Anterior cingulate cortex (tissue), 58 donors: ENCODE data around the gene SHANK3.
A peak's percentile ranks its signal among the peaks of the same experiment; 100 is the strongest.
"Not testable (repeated sequence)": the region's sequence is repeated elsewhere in the genome, so short reads cannot be mapped to it uniquely, and the experiment has no call there.

Source experiments
- DNase-seq, 58 donors: peaks; one replicate each; lab custom pipeline; 2025; lab: John Stamatoyannopoulos, UW

The SHANK3 gene

DNA sequence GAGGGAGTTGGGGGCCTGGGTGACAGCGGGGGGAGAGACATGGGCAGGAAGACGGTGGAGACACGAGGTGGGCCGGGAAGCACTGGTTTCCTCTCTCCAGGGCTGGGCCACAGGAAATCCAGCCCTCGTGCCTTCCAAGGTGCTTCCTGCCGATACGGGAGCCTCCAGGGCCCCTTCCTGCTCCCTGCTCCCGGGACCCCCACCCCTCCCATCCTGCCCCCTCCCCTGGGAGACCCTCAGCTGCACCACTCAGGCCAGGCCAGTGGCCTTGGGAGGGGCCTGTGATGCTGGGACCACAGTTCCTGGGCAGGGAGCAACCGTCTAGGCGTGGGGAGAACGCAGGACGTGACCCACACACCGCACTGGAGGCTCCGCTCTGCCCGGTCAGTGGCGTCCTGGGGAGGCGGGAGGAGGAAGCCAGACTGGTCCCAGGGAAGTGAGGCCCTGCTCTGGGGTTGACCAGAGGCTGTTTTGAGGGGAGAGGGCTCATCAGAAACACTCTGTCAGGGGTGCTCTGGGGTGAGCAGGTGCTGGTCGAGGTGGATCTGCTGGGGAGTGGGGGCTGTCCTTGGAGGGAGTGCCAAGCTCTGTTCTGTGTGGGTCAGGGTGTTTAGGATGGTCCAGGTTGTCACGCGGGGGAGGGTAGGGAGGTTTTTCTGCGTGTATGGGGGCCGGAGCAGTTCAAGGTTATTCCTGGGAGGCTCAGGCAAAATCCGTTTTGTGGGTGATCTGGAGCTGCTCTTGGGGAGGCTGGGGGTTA is at the start of gene SHANK3:
Gene SHANK3, plus strand, starts transcription at position 353 of the 760 bp plus-strand sequence.
- no peak for DNase-seq

DNA sequence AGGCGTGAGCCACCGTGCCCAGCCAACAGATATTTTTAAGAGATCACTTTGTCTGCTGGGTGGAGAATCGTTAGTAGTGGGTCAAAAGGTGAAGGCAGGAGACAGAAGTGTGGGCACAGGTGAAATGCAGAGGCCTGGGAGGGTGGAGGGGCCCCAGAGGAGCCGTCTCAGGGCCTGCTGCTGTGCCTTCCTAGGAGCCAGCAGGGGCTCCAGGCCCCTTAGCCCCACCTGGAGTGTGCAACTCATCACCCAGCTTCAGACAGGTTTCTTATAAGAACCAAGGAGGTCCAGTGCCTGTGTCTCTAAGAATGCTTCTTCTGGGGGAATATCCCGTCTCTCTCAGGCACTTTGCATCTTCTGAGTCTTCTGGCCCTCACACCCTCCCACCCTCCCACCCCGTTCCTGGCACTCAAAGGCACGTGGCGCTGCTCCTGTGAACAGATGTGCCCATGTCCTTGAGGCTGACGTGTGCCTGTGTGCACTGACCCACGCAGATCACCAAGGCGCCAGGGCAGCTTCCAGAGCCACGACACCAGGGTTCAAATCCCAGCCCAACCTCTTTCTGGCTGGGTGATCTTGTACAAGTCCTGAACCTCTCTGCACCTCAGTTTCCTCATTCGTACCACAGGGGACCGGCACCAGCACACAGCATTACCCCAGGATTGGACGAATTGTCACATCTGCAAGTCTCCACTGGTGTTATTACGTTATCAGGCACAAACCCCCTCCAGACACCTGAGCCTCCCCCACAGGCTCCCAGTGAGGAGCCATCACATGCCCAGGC is 48.1 kb upstream of the SHANK3 start:
- DNase-seq, result no peak

DNA sequence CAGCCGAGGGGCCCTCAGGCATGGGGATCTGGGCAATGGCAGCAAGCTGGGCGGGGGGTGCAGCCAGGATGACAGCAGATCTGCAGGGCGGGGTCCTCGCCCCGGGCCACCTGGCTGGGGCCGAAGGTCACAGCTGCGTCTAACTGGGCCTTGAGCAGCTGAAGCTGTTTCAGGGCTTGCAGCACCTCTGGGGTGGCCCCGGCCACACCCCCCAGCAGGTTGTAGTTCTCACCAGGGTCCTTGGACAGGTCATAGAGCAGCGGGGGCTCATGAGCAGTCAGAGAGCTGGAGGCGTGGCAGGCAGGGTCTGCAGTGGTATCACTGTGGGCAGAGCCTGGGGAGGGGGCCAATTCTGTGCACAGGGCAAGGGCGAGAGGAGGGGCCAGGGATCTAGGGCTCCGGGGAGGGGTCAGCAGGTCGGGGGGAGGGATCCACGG is 47.5 kb upstream of the SHANK3 start:
- no peak for DNase-seq

DNA sequence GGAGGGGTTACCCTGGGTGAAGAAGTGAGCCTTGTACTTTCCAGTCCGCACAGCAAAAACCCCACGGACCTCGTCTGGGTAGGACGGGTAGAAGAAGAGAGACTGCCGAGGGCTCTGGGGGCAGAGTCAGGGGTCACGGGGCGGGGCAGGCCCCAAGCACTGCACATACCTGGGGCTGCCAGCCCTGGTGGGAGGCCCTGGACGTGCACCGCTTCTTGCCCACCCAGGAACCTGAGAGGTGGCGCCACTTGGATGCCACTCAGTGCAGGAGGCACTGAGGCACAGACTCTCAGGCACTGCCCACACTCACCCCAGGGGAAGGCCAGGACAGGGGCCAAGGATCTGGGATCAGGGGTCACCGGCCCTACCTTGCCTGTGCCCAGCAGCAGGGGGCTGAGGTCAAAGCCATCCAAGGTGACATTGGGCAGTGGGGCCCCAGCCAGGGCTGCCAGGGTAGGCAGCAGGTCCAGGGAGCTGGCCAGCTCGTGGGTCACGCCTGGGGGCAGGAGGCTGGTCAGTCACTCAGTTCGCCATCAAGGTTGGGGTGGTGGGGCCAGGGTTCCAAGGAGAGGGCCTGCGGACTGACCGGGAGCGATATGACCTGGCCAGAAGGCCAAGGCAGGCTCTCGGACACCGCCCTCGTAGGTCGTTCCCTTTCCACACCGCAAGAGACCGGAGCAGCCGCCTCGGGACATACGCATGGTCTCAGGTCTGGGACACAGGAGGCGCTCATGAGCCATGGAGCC is 46.9 kb upstream of the SHANK3 start:
- DNase-seq, result no peak

DNA sequence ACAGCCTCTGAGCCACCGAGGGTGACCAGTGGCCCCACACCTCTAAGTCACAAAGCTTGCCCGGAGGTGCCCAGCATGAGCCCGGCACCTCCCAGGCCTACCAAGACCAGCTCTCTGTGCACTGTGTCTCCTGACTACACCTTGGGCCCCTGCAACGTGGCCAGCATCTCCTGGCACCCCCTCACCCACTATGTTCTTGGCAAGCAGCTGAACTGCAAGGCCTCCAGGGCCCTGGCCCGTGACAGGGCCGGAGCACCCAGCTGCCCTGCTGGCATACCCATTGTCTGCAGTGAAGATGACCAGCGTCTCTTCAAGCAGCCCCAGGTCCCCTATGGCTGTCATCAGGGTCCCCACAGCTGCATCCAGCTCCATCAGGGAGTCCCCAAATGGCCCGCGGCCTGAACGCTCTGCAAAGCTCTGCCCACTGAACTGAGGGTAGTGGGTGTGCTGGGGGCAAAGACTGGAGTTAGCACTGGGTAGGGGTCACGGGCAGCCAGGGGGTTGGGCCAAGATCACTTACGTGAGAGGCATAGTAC is 46.2 kb upstream of the SHANK3 start:
- no peak for DNase-seq

DNA sequence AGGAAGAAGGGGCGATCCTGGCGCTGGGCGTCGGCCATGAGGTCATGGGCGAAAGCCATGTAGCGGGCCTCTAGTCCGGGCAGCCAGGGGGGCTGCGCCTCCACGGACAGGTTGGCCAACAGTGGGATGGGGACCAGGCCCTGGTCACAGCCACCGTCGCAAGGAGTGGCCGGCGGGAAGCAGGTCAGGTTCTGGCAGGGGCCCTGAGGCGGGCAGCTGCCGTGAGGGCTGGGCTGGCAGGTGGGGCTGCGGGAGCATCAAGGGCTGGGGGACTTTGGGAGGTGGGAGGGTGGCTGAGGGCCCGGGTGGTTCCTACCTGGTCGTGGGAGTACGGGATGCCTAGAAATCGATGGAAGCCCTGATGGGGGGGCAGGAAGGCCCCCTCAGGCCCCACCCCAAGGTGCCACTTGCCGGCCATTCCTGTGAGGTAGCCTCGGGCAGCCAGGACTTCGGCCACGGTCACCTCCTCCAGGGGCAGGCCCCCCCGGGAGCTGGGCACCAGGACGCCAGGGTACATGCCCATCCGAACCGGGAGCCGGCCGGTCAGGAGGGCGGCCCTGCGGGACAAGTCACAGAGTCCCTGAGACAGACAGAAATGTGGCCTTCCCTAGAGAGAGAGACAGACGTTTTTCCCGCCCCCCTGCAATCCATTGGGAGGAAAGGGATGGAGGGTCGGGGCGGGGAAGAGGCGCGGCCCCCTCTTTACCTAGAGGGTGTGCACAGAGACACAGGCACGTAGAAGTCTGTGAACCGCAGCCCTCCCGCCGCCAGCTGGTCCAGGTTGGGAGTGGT is 45.6 kb upstream of the SHANK3 start:
- no peak for DNase-seq

DNA sequence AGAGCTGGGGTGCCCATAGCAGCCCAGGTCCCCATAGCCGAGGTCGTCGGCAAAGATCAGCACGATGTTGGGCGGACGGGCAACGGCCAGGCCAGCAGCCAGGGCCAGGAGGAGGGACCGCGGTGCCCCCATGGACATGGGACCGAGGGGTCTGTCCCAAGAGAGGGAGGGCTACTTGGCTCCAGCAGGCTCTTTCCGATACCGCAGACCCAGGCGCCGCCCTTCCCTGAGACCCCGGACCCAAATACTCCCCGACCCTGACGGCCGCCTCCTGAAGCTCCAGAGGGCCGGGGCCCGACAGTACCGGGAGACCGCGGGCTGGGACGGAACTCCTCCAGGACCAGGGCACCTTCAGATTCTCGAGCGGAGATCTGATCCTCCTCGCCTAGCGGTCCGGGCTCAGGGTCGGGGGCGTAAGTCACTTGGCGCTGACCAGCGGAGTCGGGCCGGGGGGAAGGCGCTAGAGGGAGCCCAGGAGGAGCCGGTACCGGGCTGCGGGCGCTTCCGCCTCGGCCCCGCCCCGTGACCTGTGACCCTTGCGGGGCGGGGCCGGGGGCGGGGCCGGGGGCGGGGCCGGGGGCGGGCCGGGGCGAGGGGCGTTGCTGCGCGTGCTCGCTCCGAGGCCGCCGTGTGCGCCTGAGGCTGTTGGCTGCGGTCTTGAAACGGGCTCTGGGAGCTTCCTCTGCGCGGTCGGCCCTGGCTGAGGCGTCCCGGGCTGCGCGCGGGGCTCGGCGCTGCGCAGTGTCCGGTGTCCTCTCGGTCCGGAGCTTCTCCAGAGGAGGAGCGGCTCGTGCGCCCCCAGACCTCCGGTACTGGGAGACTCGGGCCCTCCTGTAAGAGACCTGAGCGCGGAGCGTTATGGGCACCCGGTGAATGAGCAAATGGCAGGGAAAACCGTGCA is 44.7 kb upstream of the SHANK3 start, which contains the start of gene ARSA:
Gene ARSA, minus strand, starts transcription at position 511 of the 901 bp plus-strand sequence. Its CDS starts 373 bp downstream, at position 138.
- peak in 54 of 58 donors; percentile 44 to 89 (median 77) for DNase-seq

DNA sequence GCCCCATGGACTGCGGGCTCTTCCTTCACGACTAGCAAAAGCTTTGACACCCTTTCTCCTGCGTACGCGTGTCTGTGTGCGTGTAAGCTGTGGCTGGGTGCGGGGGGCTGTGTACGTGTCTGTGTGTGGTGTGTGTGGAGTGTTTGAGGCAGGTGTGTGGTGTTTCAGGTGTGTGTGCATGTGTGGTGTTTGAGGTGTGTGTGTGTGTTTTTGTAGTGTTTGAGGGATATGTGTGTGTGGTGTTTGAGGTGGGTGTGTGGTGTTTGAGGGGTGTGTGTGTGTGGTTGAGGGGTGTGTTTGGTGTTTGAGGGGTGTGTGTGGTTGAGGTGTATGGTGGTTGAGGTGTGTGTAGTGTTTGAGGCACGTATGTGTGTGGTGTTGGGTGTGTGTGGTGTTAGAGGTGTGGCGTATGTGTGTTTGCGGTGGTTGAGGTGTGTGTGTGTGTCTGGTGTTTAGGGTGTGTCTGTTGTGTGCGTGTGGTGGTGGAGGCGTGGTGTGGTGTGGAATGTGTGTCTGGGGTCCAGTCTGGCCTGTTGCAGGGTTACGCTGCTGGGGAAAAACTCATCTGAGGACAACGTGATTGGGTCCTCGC is 44.0 kb upstream of the SHANK3 start:
- DNase-seq, result no peak

DNA sequence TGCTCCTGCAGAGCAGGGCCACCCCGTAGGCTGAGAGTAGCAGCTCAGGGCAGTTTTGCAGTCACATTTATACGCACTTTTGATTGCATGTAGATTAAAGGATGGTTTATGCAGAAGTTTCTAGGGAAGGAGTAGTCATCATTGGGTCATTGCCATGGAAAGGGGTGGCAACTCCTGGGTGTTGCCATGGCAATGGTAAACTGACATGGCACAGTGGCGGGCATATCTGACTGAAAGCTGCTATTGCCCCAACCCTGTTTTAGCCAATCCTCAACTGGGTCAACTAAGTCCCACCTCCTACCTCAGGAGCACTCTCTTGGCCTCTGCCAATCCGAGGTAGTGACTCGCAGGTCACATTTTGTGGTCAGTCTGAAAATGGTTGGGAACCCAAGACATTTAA is 42.2 kb upstream of the SHANK3 start:
- no peak for DNase-seq

DNA sequence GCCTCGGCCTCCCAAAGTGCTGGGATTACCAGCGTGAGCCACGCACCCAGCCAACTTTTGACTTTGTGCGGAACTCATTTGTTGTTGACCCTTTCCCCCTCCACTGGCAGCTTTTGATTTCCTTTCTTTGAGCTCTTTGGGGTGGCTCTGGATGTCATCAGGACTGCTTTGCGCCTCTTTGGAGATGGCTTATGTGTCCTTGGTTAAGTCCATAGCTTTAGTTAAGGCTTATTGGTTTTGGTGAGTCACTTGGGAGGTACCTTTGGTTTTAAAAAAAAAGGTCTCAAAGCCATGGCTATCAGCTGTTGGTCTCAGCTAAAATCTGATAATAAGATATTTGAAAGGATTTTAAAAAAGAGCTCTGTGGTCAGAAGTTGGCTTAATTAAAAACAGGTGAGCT is 39.5 kb upstream of the SHANK3 start:
- DNase-seq, result no peak

DNA sequence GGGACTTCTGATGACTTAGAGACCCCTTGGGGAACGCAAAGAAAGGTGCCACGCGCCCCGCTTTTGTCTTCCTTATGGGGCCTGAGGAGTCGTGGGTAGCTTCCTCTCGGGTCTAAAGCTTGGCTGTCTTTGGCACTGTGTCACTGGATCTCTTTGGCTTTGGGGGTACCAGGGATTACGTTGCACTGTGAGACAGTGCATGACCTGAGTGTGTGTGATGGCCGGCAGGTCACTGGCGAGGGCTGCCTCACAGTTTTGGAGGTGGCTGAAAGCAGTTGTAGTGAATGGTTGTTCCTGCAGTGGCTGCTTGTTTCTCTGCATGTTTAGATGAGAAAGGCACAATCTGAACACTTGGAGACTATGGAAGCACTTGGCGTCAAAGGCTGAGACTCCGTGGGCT is 38.9 kb upstream of the SHANK3 start:
- no peak for DNase-seq

DNA sequence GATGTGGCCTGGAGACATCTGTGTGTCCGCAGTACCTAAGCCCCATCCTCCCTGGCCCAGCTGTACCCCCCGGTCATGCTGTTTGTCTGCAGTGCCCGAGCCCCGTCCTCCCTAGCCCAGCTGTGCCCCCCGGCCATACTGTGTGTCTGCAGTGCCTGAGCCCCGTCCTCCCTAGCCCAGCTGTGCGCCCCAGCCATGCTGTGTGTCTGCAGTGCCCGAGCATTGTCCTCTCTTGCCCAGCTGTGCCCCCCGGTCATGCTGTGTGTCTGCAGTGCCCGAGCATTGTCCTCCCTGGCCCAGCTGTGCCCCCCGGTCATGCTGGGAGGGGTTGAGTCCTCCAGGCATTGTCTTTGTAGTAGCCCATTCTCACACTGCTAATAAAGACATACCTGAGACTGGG is 37.0 kb upstream of the SHANK3 start:
- no peak for DNase-seq

DNA sequence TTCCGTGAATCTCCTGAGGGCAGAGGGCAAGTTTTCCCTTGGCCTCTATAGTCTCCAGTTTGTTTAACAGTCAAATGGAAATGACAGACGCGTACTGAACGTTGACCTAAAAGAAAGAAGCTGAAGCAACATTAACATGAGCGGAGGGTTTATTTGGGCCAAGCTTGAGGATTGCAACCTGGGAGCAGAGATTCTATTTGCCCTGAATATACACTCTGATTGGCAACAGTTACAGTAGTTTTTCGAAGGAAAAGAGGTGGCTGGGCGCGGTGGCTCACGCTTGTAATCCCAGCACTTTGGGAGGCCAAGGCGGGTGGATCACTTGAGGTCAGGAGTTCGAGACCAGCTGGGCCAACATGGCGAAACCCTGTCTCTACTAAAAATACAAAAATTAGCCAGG is 32.3 kb upstream of the SHANK3 start:
- DNase-seq, result not testable (repeated sequence)

DNA sequence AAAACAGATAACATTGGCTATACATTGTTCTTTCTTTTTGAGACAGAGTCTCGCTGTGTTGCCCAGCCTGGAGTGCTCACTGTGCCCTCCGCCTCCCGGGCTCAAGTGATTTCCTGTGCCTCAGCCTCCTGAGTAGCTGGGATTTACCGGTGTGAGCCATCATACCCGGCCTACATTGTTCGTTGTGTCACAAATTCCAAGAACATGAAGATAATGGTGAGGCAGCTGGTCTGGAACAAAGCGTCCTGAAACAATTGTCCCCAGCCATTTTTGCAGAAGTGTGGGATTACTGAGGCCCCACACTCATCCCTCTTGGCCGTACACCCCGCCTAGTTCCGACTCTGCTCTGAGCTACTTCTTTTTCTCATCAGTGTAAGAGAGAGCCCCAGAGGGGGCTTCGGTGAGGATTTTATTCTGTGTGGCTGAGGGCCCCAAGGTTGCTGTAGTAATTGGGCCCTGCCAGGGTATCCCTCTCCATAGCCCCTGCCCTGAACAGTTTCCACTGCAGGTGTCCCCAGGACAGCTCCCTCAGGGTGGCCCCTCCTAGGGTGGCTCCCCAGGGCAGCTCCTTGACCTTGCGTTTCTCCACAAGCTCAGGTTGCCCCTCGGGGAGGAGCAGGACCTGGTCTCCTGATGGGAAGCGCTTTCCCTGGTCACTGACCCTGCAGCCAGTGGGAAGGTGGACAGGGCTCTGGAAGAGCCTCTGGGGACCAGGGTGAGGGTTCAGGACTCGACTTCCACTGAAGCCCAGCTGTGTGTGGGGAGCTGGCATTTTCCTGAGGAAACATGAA is 31.6 kb upstream of the SHANK3 start:
- DNase-seq, result no peak

DNA sequence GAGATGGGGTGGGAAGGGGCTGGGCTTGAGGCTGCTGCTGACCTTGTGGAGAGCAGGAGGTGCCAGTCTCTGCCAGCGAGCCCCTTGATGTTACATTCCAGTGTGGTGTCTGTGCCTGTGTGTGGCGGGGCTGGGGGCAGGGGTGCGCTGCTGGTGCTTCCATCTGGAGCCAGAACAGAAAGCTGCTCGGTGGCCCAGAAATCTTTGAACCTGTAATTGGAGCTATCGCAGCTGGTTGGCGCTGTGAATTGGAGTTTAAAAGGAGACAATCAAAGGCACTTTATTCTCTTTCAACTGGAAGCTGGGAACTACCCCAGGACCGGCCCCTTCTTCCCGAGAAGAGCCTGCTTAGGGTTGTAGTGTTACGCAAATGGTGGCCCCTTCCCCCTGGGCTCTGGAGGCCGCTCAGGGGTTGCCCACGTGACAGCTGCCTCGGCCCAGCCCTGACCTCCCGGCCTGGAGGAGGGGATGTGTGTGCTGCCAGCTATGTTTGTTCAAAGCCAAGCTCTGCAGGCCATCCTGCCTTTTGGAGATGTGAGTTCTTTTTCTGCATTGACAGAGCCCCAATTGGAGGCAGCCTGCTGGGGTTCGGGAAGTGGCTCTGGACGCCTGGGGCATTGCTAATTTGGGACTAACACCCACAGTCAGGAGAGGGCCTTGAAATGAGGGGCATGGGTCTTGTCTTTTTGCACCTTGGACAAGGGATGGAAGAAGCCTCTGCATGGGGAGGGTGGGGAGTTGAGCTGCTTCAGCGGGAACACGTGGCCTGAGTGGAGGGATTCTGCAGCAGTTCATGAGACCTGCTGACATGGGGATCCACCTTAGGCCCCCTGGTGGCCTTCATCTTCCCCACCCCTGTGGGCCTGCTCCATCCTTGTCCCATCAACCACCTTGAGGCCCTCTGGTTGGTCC is 30.7 kb upstream of the SHANK3 start:
- DNase-seq, result peak in 26 of 58 donors; percentile 10 to 64 (median 39)

DNA sequence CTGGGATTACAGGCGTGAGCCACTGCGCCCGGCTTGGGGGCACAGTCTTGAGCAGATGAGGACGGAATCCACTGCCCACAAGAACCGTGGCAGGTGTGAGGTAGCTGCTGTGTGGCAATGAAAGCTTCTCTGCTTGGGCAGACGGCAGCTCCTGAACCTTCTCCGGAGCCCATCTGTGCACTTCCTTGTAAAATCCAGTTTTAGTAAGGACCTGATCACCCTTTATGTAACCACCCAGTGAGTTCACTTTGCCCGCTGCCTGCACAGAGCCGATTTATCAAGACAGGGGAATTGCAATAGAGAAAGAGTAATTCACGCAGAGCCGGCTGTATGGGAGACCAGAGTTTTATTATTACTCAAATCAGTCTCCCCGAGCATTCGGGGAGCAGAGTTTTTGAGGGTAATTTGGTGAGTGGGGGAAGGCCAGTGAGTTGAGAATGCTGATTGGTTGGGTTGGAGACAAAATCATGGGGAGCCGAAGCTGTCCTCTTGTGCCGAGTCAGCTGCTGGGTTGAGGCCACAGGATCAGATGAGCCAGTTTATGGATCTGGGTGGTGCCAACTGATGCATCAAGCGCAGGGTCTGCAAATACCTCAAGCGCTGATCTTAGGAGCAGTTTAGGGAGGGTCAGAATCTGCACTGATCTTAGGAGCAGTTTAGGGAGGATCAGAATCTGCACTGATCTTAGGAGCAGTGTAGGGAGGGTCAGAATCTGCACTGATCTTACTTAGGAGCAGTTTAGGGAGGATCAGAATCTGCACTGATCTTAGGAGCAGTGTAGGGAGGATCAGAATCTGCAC is 29.4 kb upstream of the SHANK3 start:
- not testable (repeated sequence) for DNase-seq
